HG02970 (cell line): ENCODE results near the gene RELB.
A peak's percentile ranks its signal among the peaks of the same experiment; 100 is the strongest.

Source experiments
- ATAC-seq: cut with Tn5 transposase; IDR thresholded peaks from one replicate; pipeline ENCODE4 v1.9.1; 2021; ENCODE audit warnings: mild to moderate bottlenecking, moderate library complexity, moderate number of reproducible peaks; ENCODE audit not compliant: unreplicated experiment, low FRiP score

The RELB gene

GRCh38 chr19:45076029-45076850 lies 75.0 kb downstream of the RELB start, which contains the start of gene ZNF296:
ZNF296 (minus strand) TSS chr19:45076478; CDS start chr19:45076373, 105 bp downstream.
- ATAC-seq: peak; percentile 42

GRCh38 chr19:45076851-45077730 lies 75.8 kb downstream of the RELB start:
- ATAC-seq: no peak

GRCh38 chr19:45078390-45079062 lies 77.3 kb downstream of the RELB start:
- ATAC-seq: no peak

GRCh38 chr19:45079063-45079910 lies 78.0 kb downstream of the RELB start, which contains the start of gene GEMIN7:
GEMIN7 (plus strand) TSS chr19:45079260; CDS start chr19:45090115, 10,855 bp downstream.
- ATAC-seq: no peak

GRCh38 chr19:45079911-45080370 lies 78.7 kb downstream of the RELB start:
- ATAC-seq: no peak

- no peak for ATAC-seq
Measured at GRCh38 chr19:45082170-45082569, 80.9 kb downstream of the RELB start.

GRCh38 chr19:45086480-45086879 lies 85.2 kb downstream of the RELB start:
- no peak for ATAC-seq

GRCh38 chr19:45087531-45087930 lies 86.3 kb downstream of the RELB start:
- no peak for ATAC-seq
